Urothelium cell line (cell line): Measurements from ENCODE around the gene VPS8.
A peak's percentile ranks its signal among the peaks of the same experiment; 100 is the strongest.
"Not testable (repeated sequence)": the region's sequence is repeated elsewhere in the genome, so short reads cannot be mapped to it uniquely, and the experiment has no call there.

Experiments used
- DNase-seq: peaks from one replicate; pipeline ENCODE4 v3.0.0; 2011; ENCODE audit warnings: low spot score, mixed read lengths
- FAIRE-seq: peaks from 2 replicates; lab custom pipeline; 2011; peaks lifted over from hg19 to GRCh38; lab: Jason Lieb, UNC

VPS8 gene

DNA sequence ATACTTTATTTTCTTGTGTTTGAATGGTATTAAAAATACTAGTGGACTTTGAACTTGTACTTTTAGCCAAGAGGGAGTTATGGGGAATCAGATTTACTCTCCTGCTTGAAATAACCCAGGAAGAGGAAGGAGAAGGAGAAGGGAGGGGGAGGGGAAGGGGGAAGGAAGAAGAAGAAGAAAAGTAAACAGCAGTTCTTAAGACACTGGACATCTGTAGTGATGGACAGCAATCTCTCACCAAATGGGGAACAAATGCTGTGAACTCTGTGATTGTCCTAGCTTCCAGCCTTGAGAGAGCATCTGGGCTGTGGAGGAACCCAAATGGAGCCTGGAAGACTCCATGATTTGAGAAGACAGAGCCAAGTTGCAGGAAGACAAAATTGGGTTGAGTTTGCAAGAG is 52.0 kb downstream of the VPS8 start:
- DNase-seq (no peak), FAIRE-seq (no peak)

GRCh38 chr3:184868477-184868876 is 56.5 kb downstream of the VPS8 start:
- DNase-seq (no peak), FAIRE-seq (no peak)

DNA sequence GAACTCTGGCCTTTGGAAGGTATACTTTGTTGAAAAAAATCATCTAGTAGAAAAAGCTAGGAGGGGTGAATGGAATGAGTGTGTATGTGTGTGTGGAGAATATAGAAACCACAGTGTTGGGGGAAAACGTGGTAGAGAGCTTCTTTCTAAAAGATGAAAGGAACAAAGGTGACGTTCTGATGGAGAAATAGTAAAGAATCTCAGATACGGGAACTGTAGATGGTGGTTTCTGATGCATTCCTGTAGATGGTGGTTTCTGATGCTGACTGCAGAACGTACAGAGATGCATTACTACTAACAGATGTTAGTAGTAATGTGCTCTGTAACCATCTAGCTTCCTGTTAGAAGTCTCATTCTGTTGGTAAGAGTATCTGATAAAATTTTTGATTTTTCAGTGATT is 60.2 kb downstream of the VPS8 start:
- DNase-seq (no peak), FAIRE-seq (no peak)

DNA sequence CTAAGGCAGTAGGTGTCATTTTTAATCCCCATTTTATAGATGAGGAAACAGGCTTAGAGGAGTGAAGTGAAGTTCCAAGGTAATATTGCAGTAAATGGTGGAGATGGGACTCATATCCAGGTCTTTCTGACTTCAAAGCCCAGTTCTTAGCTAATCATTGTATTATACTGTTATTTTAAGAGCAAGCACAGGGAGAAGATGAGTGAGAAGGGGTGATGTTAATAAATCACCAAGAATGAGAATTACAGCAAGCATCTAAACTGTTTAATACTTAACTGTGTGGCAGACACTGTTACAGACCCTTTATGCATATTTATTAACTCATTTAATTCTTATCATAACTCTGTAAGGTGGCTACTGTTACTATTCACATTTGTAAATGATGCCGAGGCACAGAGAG is 61.2 kb downstream of the VPS8 start:
- FAIRE-seq = no peak
- no peak for DNase-seq

DNA sequence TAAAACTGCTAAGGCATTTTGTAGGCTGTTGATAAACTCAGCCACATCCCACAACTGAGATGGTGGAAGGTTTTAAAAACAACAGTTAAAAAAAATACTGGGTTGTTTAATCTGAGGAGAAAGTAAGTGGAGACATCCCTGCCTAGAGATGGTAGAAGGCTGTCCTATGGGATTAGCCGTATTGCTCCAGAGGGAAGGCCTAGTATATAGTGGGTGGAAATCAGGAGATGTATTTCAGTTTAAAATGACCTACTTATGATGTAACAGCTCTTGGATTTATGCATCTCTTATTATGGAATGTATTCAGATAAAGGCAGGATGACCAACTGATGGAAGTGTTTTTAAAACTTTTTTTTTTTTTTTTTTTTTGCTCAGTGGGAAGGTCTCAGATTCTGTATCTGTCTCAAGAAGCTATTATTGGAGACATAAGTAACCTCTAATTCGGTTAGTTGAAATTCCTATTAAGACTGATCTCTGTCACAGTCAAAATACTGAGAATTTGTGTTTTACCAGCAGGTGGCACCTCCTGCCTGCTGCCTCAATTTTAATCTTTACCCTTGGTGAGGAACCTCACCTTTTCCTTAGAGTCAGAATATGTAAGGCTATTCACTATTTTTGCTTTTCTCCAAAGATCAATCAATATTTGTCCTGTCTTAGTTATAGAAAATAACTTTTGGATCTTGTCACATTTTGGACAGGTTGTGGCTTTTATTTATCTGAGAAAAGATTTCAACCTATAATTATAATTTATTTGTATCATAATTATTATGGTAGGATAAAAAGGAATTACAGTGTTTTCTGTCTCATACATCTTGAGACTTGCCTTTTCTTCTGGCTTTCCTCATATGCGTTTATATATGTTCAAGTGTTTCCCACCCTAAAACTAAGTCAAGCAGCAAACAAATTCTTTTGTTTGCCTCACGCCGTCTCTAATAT is 63.0 kb downstream of the VPS8 start:
- DNase-seq (peak; percentile 44), FAIRE-seq (peak; percentile 48)

DNA sequence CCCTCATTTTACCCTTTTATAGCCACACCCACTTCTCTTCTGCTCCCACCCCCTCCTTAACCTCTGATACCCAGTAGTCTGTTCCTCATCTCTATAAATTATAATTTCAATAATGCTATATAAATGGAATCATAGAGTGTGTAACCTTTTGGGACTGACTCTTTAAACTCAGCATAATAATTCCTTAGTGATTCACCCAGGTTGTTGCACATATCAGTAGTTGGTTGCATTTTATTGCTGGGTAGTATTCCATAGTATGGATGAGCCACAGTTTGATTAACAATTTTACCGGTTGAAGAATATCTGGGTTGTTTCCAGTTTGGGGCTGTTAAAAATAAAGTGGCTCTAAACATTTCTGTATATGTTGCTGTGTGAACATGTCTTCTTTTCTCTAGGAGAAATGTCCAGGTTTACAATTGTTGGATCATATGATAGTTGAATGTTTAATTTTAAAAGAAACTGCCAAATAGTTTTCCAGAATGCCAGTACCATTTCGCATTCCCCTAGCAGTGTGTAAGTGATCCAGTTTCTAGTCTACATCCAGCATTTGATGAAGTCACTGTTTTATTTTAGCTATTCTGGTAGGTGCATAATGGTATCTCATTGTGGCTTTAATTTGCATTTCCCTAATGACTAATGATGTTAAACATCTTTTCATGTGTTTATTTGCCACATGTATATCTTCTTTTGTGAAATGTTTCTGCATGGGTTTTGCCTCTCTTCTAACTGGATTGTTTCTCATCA is 68.5 kb downstream of the VPS8 start:
- FAIRE-seq (no peak), DNase-seq (no peak)

DNA sequence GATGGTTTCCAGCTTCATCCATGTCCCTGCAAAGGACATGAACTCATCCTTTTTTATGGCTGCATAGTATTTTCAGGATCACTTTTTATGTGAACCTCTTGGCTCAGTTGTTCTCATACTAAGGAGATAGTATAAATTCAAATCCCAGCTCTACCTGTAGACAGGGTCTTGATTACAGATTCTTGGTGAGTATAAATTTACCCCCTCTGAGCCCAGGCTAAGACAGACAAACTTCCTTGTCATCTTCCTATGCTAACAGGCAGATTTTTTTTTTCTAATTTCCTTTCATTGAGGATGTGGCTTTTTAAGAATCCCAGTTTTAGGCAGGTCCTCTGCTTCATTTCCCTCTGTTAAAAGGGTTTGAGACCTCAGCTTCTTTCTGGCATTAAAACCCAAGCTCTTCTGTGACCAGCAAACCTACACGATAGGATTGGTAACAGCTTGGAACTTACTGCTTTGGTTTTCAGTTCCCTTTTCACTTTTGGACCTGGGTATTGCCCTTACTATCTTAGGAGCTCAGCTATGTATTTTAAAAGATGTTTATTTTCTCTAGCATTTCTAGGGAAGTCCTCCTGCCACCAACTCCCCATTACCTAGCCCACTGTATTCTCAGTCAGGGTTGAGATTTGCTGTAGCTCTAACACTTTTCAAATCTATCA is 72.5 kb downstream of the VPS8 start:
- no peak for FAIRE-seq

DNA sequence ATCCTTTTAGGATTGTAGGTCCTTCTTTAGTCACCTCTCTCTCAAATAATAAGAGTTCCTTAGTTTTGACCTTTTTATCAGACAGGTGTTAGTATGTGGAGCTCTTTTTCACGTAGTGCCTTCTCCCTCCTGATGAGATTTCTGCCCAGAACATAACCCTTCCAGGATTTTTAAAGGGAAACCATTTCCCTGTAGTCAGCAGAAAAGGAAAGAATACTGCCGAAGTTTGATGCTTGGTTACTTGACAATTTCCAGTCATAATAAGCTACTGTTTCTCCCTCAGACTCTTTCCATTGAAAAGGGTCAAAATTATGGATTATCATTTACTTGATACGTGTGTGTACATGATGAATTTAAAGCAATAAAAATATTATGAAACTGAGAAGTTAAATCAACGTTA is 73.1 kb downstream of the VPS8 start:
- no peak for FAIRE-seq
- DNase-seq = no peak

More for the DNA sequence above, 72.5 kb downstream of the VPS8 start:
- no peak for DNase-seq

DNA sequence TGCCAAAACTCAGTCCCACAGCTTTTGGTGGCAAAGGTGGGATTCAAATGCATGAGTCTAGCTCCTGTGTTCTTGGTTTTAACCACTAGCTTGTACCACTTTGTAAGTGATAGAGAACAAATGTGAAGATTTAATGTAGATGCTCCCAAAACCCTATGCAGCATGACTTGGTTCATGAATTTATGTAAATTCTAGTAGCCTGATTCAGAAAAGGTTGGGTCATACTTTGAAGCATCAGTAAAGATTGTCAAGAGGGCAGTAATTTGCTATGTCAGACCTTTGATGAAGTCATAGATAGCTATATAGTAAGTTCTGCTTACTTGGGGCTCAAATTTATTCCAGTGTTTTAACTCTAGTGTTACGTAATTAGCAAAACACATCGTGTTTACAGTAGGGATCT is 75.6 kb downstream of the VPS8 start:
- no peak for FAIRE-seq

DNA sequence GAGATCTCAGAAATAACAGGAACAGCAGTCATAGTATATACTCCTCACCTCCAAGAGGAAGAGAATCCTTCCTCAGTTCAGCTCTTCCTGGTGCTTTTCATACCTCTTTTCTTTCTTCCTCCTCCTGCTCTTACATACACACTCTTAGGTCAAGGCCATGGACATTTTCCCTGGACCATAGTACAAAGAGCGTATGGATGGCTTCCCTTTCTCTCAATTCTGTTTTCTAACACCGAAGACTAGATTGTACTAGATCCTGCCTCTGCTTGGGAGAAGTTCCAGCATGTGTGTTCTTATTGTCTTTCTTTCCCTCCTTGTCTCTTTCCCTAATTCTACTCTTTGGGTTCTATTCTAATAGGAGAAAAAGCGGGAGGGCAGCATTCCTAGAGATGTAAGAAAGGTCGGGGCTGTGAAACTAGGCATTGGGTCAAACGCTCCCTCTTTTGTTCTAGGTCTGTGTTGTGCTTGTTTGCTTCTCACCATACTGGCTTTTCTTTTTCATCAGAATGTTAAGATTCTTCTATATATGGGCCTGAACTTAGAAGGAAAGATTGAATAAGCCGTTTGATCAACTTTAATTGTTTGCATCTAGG is 77.4 kb downstream of the VPS8 start:
- FAIRE-seq = no peak
- DNase-seq = no peak

More for the DNA sequence above, 75.6 kb downstream of the VPS8 start:
- no peak for DNase-seq

- no peak for FAIRE-seq
- no peak for DNase-seq
Observed at GRCh38 chr3:184894051-184894450, 82.1 kb downstream of the VPS8 start.

DNA sequence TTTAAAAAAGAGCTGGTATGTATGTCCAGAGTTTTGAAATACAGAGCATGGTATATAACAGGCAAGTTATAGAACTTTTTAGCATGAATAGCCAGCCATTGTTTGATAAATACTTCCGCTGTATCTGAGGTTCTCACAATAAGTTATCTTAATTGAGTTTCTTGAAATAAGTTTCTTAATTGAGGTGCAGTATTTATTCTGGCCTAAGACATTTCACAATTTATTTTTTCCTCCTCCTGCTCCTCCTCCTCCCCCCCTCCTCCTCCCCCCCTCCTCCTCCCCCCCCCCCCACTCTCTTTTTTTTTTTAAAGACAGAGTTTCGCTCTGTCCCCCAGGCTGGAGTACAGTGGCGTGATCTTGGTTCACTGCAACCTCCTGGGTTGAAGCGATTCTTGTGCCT is 83.4 kb downstream of the VPS8 start:
- DNase-seq (no peak), FAIRE-seq (no peak)

DNA sequence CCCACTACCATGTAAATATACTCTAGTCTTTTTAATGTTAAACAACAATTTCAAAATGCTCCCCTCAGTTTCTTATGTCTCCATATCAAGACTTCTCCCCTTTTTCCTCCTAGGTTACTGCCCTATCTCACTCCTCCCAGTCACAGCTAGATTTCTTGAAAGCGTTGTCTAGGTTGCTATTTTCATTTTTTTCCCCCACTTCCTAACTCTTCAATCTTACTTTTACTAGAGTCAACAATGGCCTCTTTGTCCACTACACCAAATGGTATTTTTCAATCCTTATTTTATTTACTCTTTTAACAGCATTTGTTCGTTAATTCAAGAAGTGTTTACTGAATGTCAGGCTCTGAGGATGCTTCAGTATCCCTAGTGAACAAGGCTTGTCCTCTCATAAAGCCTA is 84.4 kb downstream of the VPS8 start:
- no peak for FAIRE-seq
- no peak for DNase-seq

- FAIRE-seq = no peak
- DNase-seq = no peak
Observed at GRCh38 chr3:184899953-184900595, 88.1 kb downstream of the VPS8 start.

- not testable (repeated sequence) for DNase-seq
- peak; percentile 44 for FAIRE-seq
Observed at GRCh38 chr3:184907031-184907430, 95.1 kb downstream of the VPS8 start.

GRCh38 chr3:184907681-184908649 is 96.0 kb downstream of the VPS8 start:
- no peak for FAIRE-seq
- DNase-seq = no peak

- FAIRE-seq = no peak
- DNase-seq = no peak
Observed at GRCh38 chr3:184908859-184909258, 96.9 kb downstream of the VPS8 start.

- no peak for FAIRE-seq
Observed at GRCh38 chr3:184910664-184911063, 98.7 kb downstream of the VPS8 start.

DNA sequence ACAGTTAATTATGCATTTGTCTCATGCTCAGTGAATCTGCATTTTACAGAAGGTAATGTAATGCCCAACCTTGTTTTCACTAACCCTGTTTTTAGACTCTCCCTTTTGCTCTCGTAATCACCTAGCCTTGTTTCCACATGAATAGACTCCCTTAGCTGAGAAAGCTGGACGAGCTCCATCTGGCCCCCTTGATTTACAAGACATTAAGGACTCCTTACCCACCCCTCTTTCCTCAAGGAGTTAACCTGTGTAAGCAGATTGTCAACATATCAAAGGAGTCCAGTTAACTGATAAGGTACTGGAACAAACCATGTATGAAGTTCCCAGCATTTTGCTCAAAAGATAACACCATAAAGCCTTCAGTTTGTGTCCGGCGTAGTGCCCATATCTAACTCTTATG is 99.6 kb downstream of the VPS8 start:
- FAIRE-seq = no peak
- DNase-seq = no peak

More at GRCh38 chr3:184910664-184911063, 98.7 kb downstream of the VPS8 start:
- no peak for DNase-seq
